HepG2 (cell line): ENCODE measurements around the gene FUT8. TPM values are rescaled to one million over a fixed set of nuclear protein-coding genes. Genes with fewer than 3 reads are reported as not detected.

Experiments
- AGO1 ChIP-seq: fragments of 200-400 bp; formaldehyde crosslinking; IDR thresholded peaks from 2 replicates; pipeline ENCODE4 v1.6.1; 2017; ENCODE audit warnings: mild to moderate bottlenecking, low read depth, low read length, moderate library complexity; ENCODE audit not compliant: poor library complexity, severe bottlenecking
- GTF2F1 ChIP-seq: fragments of 150-350 bp; IDR thresholded peaks from 2 replicates; pipeline ENCODE4 v1.6.1; 2014; ENCODE audit warnings: low read length
- HOMEZ ChIP-seq: IDR thresholded peaks from 2 replicates; pipeline ENCODE4 v1.6.1; 2016; ENCODE audit warnings: low read depth
- IRF2 ChIP-seq: IDR thresholded peaks from 2 replicates; pipeline ENCODE4 v1.6.1; 2018; ENCODE audit warnings: missing genetic modification reagents, missing compliant biosample characterization
- IRF9 ChIP-seq: sonication (generic); formaldehyde crosslinking; IDR thresholded peaks from 2 replicates; pipeline ENCODE4 v1.8.0; 2022; ENCODE audit warnings: missing genetic modification reagents, mild to moderate bottlenecking, borderline replicate concordance
- ISX ChIP-seq: sonication (generic); formaldehyde crosslinking; conservative IDR thresholded peaks from 2 replicates; pipeline ENCODE4 v1.5.0; 2020; ENCODE audit warnings: missing genetic modification reagents
- JUNB ChIP-seq: sonication (generic); formaldehyde crosslinking; IDR thresholded peaks from 2 replicates; pipeline ENCODE4 v1.8.0; 2022; ENCODE audit warnings: missing genetic modification reagents, mild to moderate bottlenecking, borderline replicate concordance
- MATR3 ChIP-seq: sonication (generic); formaldehyde crosslinking; IDR thresholded peaks from 2 replicates; pipeline ENCODE4 v1.4.0; 2020; ENCODE audit warnings: missing genetic modification reagents
- MZF1 ChIP-seq: sonication (generic); formaldehyde crosslinking; IDR thresholded peaks from 2 replicates; pipeline ENCODE4 v1.8.1; 2023; ENCODE audit warnings: mild to moderate bottlenecking, missing genetic modification reagents, borderline replicate concordance
- NFYC ChIP-seq: IDR thresholded peaks from 2 replicates; pipeline ENCODE4 v1.6.1; 2016; ENCODE audit warnings: missing genetic modification reagents, missing compliant biosample characterization
- NKX3-1 ChIP-seq: sonication (generic); formaldehyde crosslinking; IDR thresholded peaks from 2 replicates; pipeline ENCODE4 v1.5.0; 2020; ENCODE audit warnings: missing genetic modification reagents
- NR2C2 ChIP-seq: sonication (generic); formaldehyde crosslinking; IDR thresholded peaks from 2 replicates; pipeline ENCODE4 v1.4.0; 2020; ENCODE audit warnings: missing genetic modification reagents, mild to moderate bottlenecking, moderate library complexity, borderline replicate concordance
- NR2F2 ChIP-seq: IDR thresholded peaks from 2 replicates; pipeline ENCODE4 v1.6.1; 2012; ENCODE audit warnings: low read depth, inconsistent platforms, borderline replicate concordance
- PHF21A ChIP-seq: sonication (generic); formaldehyde crosslinking; IDR thresholded peaks from 2 replicates; pipeline ENCODE4 v1.5.0; 2020; ENCODE audit warnings: mild to moderate bottlenecking, missing genetic modification reagents
- PRDM15 ChIP-seq: sonication (generic); formaldehyde crosslinking; IDR thresholded peaks from 2 replicates; pipeline ENCODE4 v1.4.0; 2020; ENCODE audit warnings: missing genetic modification reagents
- REL ChIP-seq: sonication (generic); formaldehyde crosslinking; conservative IDR thresholded peaks from 2 replicates; pipeline ENCODE4 v1.8.0; 2022; ENCODE audit warnings: mild to moderate bottlenecking, missing genetic modification reagents, moderate library complexity
- SSRP1 ChIP-seq: IDR thresholded peaks from 2 replicates; pipeline ENCODE4 v1.6.1; 2016; ENCODE audit warnings: control low read depth
- ZBTB14 ChIP-seq: sonication (generic); formaldehyde crosslinking; IDR thresholded peaks from 2 replicates; pipeline ENCODE4 v1.4.0; 2020; ENCODE audit warnings: missing genetic modification reagents
- ZC3H13 ChIP-seq: sonication (generic); formaldehyde crosslinking; IDR thresholded peaks from 2 replicates; pipeline ENCODE4 v1.8.1; 2023; ENCODE audit warnings: mild to moderate bottlenecking, missing genetic modification reagents, moderate library complexity
- ZFP36L2 ChIP-seq: sonication (generic); formaldehyde crosslinking; IDR thresholded peaks from 2 replicates; pipeline ENCODE4 v1.4.0; 2020; ENCODE audit warnings: missing genetic modification reagents
- ZFX ChIP-seq: sonication (generic); formaldehyde crosslinking; IDR thresholded peaks from 2 replicates; pipeline ENCODE4 v1.4.0; 2020; ENCODE audit warnings: mild to moderate bottlenecking, low read depth, missing genetic modification reagents, moderate library complexity
- ZFYVE20 ChIP-seq: sonication (generic); formaldehyde crosslinking; IDR thresholded peaks from 2 replicates; pipeline ENCODE4 v1.8.0; 2023; ENCODE audit warnings: low read depth, mild to moderate bottlenecking, moderate library complexity, missing genetic modification reagents, borderline replicate concordance
- ZNF12 ChIP-seq: sonication (generic); formaldehyde crosslinking; IDR thresholded peaks from 2 replicates; pipeline ENCODE4 v1.5.0; 2020; ENCODE audit warnings: missing genetic modification reagents
- ZNF629 ChIP-seq: sonication (generic); formaldehyde crosslinking; conservative IDR thresholded peaks from 2 replicates; pipeline ENCODE4 v1.5.0; 2020; ENCODE audit warnings: missing genetic modification reagents
- ZNF703 ChIP-seq: sonication (generic); formaldehyde crosslinking; IDR thresholded peaks from 2 replicates; pipeline ENCODE4 v1.5.1; 2020; ENCODE audit warnings: missing genetic modification reagents, mild to moderate bottlenecking, moderate library complexity, borderline replicate concordance
- polyA plus RNA-seq, 8 experiments: library from polyadenylated mRNA; depleted of rRNA in 3 of 8; stranded (reverse) in 7 of 8; unstranded in 1 of 8; fragments of >200 nt; fragmentation: Illumina TruSeq in 4 of 8; extraction: Trizol in 4 of 8; gene quantifications; 2 replicates each; pipeline versions ENCODE4 v1.2.1 to v1.2.3, GENCODE V29; 2011 to 2016; ENCODE audit warnings: low read depth in 4 of 8, missing spikeins in 1 of 8, mixed read lengths in 1 of 8; ENCODE audit not compliant: insufficient read depth in 1 of 8
- total RNA-seq, 5 experiments: library from RNA; depleted of rRNA; stranded (reverse); fragments of >200 nt; fragmentation: Illumina TruSeq; extraction: Trizol; gene quantifications; 2 replicates each; pipeline ENCODE4 v1.2.3, GENCODE V29; 2016; ENCODE audit warnings: low read depth in 1 of 5

FUT8 gene
- total and polyA plus RNA-seq, 2 of the 13 experiments (the other 11 are each of a cell fraction or from before 2014, with no cell fraction given), result 9.3 to 17.5 TPM

GRCh38 chr14:65411656-65412031 is 886 bp upstream of the FUT8 start (continued):
- no peak for TF ChIP-seq ZNF703 (CRISPR knock-in tag)
- TF ChIP-seq HOMEZ, result no peak
- TF ChIP-seq ZNF629 (CRISPR knock-in tag), result no peak
- no peak for TF ChIP-seq JUNB (CRISPR knock-in tag)
- no peak for TF ChIP-seq MATR3
- TF ChIP-seq ZFYVE20, result no peak
- no peak for TF ChIP-seq NR2F2
- no peak for TF ChIP-seq ISX (CRISPR knock-in tag)
- no peak for TF ChIP-seq ZFP36L2
- TF ChIP-seq PHF21A (CRISPR knock-in tag), result peak; percentile 99
- TF ChIP-seq MZF1 (CRISPR knock-in tag), result no peak
- peak; percentile 68 for TF ChIP-seq PRDM15
- TF ChIP-seq ZFX (CRISPR knock-in tag), result no peak
- TF ChIP-seq NFYC (CRISPR knock-in tag), result peak; percentile 95
- peak; percentile 37; the same call in 1 of the 2 replicates for TF ChIP-seq ZBTB14 (CRISPR knock-in tag)
- TF ChIP-seq AGO1, result no peak
- TF ChIP-seq NKX3-1 (CRISPR knock-in tag), result peak; percentile 20; the same call in 1 of the 2 replicates
- TF ChIP-seq GTF2F1, result no peak
- no peak for TF ChIP-seq ZC3H13
- TF ChIP-seq NR2C2 (CRISPR knock-in tag), result no peak; the same call in 1 of the 2 replicates
- no peak for TF ChIP-seq IRF9
- peak; percentile 19; the same call in 1 of the 2 replicates for TF ChIP-seq IRF2 (CRISPR knock-in tag)
- TF ChIP-seq SSRP1, result no peak
- TF ChIP-seq ZNF12, result no peak
- no peak for TF ChIP-seq REL (CRISPR knock-in tag)
